Activated B cell treated with CpG ODN at 0.5 μM for 24 hours (primary cell): ENCODE data around the gene TMEM114. TPM values are rescaled to one million over a fixed set of nuclear protein-coding genes. Genes with fewer than 3 reads are reported as not detected.

Experiments
- ATAC-seq: fragments of 200-7000 bp; cut with Tn5 transposase; one replicate; pipeline ENCODE4 v1.10.0; 2021; ENCODE audit warnings: low read depth, mild to moderate bottlenecking, moderate library complexity
- CTCF ChIA-PET: fragments of 350-600 bp; sonication (Branson Sonifier 250); formaldehyde crosslinking; loops from one replicate; lab custom pipeline; 2021; ENCODE audit warnings: antibody characterized with exemption; lab: Charles Lee
- POLR2A ChIA-PET: fragments of 350-600 bp; sonication (Branson Sonifier 250); formaldehyde crosslinking; loops from one replicate; lab custom pipeline; 2021; ENCODE audit warnings: antibody characterized with exemption; lab: Charles Lee
- DNase-seq: peaks from one replicate; pipeline ENCODE4 v3.0.0; 2022
- H3K27ac Mint-ChIP-seq: one replicate; pipeline ENCODE4 v1.8.0; 2020; ENCODE audit warnings: mixed read lengths
- H3K27me3 Mint-ChIP-seq: one replicate; pipeline ENCODE4 v1.8.0; 2021; ENCODE audit warnings: mixed read lengths
- H3K36me3 Mint-ChIP-seq: one replicate; pipeline ENCODE4 v1.8.0; 2021; ENCODE audit warnings: low read depth, mixed read lengths
- H3K4me1 Mint-ChIP-seq: one replicate; pipeline ENCODE4 v1.8.0; 2021; ENCODE audit warnings: mixed read lengths
- H3K4me3 Mint-ChIP-seq: one replicate; pipeline ENCODE4 v1.8.0; 2020; ENCODE audit warnings: mild to moderate bottlenecking, mixed read lengths
- H3K9me3 Mint-ChIP-seq: one replicate; pipeline ENCODE4 v1.8.0; 2020; ENCODE audit warnings: mixed read lengths
- CTCF ChIP-seq: fragments of 200-600 bp; IDR thresholded peaks from one replicate; pipeline ENCODE4 v1.8.0; 2022; ENCODE audit warnings: antibody characterized with exemption, mild to moderate bottlenecking
- intact Hi-C: fragments of 100-400 bp; cut with micrococcal nuclease; formaldehyde crosslinking; loops from one replicate; pipeline ENCODE4 v1.15.1; 2024
- total RNA-seq: library from RNA; stranded (reverse); gene quantifications from 2 replicates; pipeline ENCODE4 v1.2.3, GENCODE V29; 2022

Gene TMEM114
- total RNA-seq, 1 donor from 2014 or later = not detected

GRCh38 chr16:8528471-8528870 lies 61.8 kb downstream of the TMEM114 start:
- no peak for DNase-seq
- Mint-ChIP-seq H3K4me1 (no peaks in the 10 kb centered on the region), H3K4me3 (no peak overlapping the region), H3K9me3 (no peaks in the 10 kb centered on the region), H3K27ac (no peak overlapping the region), H3K36me3 (no peaks in the 10 kb centered on the region), H3K27me3 (peaks cover 21% of the 10 kb centered on the region)
- CTCF ChIA-PET = no interaction called here
- POLR2A ChIA-PET = no interaction called here
- no peak for ATAC-seq
- intact Hi-C loops = no loop called here
- no peak for TF ChIP-seq CTCF

GRCh38 chr16:8523932-8524331 lies 66.4 kb downstream of the TMEM114 start:
- peaks cover 12% of the 10 kb centered on the region for H3K27me3 Mint-ChIP-seq
- no peak overlapping the region for H3K4me3 Mint-ChIP-seq
- H3K4me1 Mint-ChIP-seq = no peaks in the 10 kb centered on the region
- TF ChIP-seq CTCF = no peak
- H3K9me3 Mint-ChIP-seq = no peaks in the 10 kb centered on the region
- ATAC-seq (no peak), DNase-seq (no peak)
- CTCF ChIA-PET = no interaction called here
- intact Hi-C loops = no loop called here
- no peaks in the 10 kb centered on the region for H3K36me3 Mint-ChIP-seq
- no peak overlapping the region for H3K27ac Mint-ChIP-seq
- POLR2A ChIA-PET = no interaction called here

- peaks cover 7% of the 10 kb centered on the region for H3K27me3 Mint-ChIP-seq
- ChIA-PET CTCF (no interaction called here), POLR2A (no interaction called here)
- no peak for TF ChIP-seq CTCF
- H3K4me1 Mint-ChIP-seq = no peaks in the 10 kb centered on the region
- H3K36me3 Mint-ChIP-seq = no peaks in the 10 kb centered on the region
- no peak for DNase-seq
- no peak for ATAC-seq
- intact Hi-C loops = no loop called here
- H3K27ac Mint-ChIP-seq = no peak overlapping the region
- no peak overlapping the region for H3K4me3 Mint-ChIP-seq
- no peaks in the 10 kb centered on the region for H3K9me3 Mint-ChIP-seq
Observed at GRCh38 chr16:8522757-8523156, 67.6 kb downstream of the TMEM114 start.

GRCh38 chr16:8519643-8520042 lies 70.7 kb downstream of the TMEM114 start:
- POLR2A ChIA-PET = no interaction called here
- CTCF ChIA-PET = no interaction called here
- Mint-ChIP-seq H3K9me3 (no peaks in the 10 kb centered on the region), H3K4me1 (no peaks in the 10 kb centered on the region), H3K27ac (no peak overlapping the region), H3K36me3 (no peaks in the 10 kb centered on the region), H3K4me3 (no peak overlapping the region), H3K27me3 (peaks cover 14% of the 10 kb centered on the region)
- DNase-seq = no peak
- intact Hi-C loops = no loop called here
- no peak for TF ChIP-seq CTCF
- no peak for ATAC-seq

Other genes with a start within 250 kb of the TMEM114 start
- gene METTL22, start 31.2 kb upstream of the TMEM114 start, total RNA-seq = 36.4 and 49.6 TPM in 2 replicates
- gene ABAT, start 84.1 kb upstream of the TMEM114 start, total RNA-seq = 12.6 and 13.2 TPM in 2 replicates
- 10.6 and 13.0 TPM in 2 replicates for gene TMEM186, start 207.1 kb upstream of the TMEM114 start, total RNA-seq
- gene PMM2, start 207.3 kb upstream of the TMEM114 start, total RNA-seq = 57.4 and 61.1 TPM in 2 replicates